ENCODE results near the gene SECISBP2L. TPM values are rescaled to one million over a fixed set of nuclear protein-coding genes. Genes with fewer than 3 reads are reported as not detected.

SECISBP2L gene, protein sequence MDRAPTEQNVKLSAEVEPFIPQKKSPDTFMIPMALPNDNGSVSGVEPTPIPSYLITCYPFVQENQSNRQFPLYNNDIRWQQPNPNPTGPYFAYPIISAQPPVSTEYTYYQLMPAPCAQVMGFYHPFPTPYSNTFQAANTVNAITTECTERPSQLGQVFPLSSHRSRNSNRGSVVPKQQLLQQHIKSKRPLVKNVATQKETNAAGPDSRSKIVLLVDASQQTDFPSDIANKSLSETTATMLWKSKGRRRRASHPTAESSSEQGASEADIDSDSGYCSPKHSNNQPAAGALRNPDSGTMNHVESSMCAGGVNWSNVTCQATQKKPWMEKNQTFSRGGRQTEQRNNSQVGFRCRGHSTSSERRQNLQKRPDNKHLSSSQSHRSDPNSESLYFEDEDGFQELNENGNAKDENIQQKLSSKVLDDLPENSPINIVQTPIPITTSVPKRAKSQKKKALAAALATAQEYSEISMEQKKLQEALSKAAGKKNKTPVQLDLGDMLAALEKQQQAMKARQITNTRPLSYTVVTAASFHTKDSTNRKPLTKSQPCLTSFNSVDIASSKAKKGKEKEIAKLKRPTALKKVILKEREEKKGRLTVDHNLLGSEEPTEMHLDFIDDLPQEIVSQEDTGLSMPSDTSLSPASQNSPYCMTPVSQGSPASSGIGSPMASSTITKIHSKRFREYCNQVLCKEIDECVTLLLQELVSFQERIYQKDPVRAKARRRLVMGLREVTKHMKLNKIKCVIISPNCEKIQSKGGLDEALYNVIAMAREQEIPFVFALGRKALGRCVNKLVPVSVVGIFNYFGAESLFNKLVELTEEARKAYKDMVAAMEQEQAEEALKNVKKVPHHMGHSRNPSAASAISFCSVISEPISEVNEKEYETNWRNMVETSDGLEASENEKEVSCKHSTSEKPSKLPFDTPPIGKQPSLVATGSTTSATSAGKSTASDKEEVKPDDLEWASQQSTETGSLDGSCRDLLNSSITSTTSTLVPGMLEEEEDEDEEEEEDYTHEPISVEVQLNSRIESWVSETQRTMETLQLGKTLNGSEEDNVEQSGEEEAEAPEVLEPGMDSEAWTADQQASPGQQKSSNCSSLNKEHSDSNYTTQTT
- polyA plus RNA-seq (2013, experiment 1 of 2) = 25.8 TPM
- 22.6 TPM for polyA plus RNA-seq (2013, experiment 2 of 2)

- peaks cover 8% of the 10 kb centered on the region for H3K36me3 ChIP-seq (ENCODE audit: control insufficient read depth, insufficient read depth, low read length)
- peak within 1 kb of the TSS; percentile 91 for H3K4me3 ChIP-seq (ENCODE audit: extremely low read depth, insufficient read depth, low read length, poor library complexity, severe bottlenecking)
- H3K27ac ChIP-seq (ENCODE audit: low read depth, low read length, severe bottlenecking) = peak within 1 kb of the TSS; percentile 81
- no peaks in the 10 kb centered on the region for H3K9me3 ChIP-seq (ENCODE audit: control insufficient read depth, low read length)
- H3K4me1 ChIP-seq (ENCODE audit: control insufficient read depth, insufficient read depth, low read length, poor library complexity, severe bottlenecking) = no peaks in the 10 kb centered on the region
- WGBS, 2 experiments (ENCODE audit: insufficient coverage in 2 of 2) = 3 to 7% methylated on average over 40 to 47 of the region's 50 CpGs
Measured at GRCh38 chr15:49046220-49047102, at the start of gene SECISBP2L. Gene SECISBP2L (minus strand): TSS chr15:49046446. CDS start chr15:49046299, 147 bp downstream.

- Histone ChIP-seq H3K4me1 (ENCODE audit: control insufficient read depth, insufficient read depth, low read length, poor library complexity, severe bottlenecking) (no peaks in the 10 kb centered on the region), H3K4me3 (ENCODE audit: extremely low read depth, insufficient read depth, low read length, poor library complexity, severe bottlenecking) (no peak overlapping the region), H3K27ac (ENCODE audit: low read depth, low read length, severe bottlenecking) (no peak overlapping the region), H3K9me3 (ENCODE audit: control insufficient read depth, low read length) (no peaks in the 10 kb centered on the region), H3K36me3 (ENCODE audit: control insufficient read depth, insufficient read depth, low read length) (no peaks in the 10 kb centered on the region)
- 100% methylated on average over 1 of the region's 1 CpG; no CpG with 5 or more reads in 1 of the 2 experiments for WGBS, 2 experiments (ENCODE audit: insufficient coverage in 2 of 2)
Measured at GRCh38 chr15:49094923-49095322, 48.7 kb upstream of the SECISBP2L start.

DNA sequence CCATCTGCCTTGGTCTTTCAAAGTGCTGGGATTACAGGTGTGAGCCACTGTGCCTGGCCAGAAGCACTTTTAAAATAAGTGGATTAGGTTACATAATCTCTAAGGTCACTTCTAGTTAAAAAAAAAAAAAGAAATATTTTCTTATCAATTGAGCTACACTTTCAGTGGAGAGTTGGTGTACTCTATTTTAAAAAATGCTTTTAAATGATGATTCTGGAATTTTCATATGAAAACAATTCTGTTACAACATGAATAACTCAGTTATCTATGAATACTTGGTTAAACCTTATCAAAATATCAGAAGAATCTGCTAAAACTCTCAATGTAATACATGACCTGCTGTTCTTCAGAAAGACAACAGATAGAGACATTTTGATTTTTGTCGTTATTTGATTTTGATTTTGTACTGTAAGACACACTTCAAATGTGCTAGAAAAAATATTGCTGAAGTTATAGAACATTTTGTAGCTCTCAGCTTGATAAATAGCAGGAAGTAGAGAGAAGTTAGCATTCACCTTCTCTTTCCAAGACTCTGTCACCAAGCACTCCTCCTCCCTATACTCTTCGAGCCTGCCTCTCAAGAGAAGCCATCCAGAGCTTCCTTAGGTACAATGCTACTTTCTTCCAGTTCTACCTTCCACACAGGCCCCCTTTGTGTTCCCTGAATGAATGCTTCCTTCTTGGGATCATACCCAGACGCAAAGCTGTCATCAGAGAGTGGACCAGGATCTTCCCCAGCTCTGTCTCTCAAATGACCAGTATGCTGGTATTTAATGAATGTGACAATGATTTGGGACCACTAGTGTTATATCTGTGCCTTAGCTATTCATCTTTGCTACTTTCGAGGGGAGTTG is 47.2 kb upstream of the SECISBP2L start:
- Histone ChIP-seq H3K27ac (ENCODE audit: low read depth, low read length, severe bottlenecking) (no peak overlapping the region), H3K9me3 (ENCODE audit: control insufficient read depth, low read length) (no peaks in the 10 kb centered on the region), H3K36me3 (ENCODE audit: control insufficient read depth, insufficient read depth, low read length) (no peaks in the 10 kb centered on the region), H3K4me3 (ENCODE audit: extremely low read depth, insufficient read depth, low read length, poor library complexity, severe bottlenecking) (no peak overlapping the region), H3K4me1 (ENCODE audit: control insufficient read depth, insufficient read depth, low read length, poor library complexity, severe bottlenecking) (no peaks in the 10 kb centered on the region)
- 80 to 89% methylated on average over 3 to 4 of the region's 4 CpGs for WGBS, 2 experiments (ENCODE audit: insufficient coverage in 2 of 2)

DNA sequence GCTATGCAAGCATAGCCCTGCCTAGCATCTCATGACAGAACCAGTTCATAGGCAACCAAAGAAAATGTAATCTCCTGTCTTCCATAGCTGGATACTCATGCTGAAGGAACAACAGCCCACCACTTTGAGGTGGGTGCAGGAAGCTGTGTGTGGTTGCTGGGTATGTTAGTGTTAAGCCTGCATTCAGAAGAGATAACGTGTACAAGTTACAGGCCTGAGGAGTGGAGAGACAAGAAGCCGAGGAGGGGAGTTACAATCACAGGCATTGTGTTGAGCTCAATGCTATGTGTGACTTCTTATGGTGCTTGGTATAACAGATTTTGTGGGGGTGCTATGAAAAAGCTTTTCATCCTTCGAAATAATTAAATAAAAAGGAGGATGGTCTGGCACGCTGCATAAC is 42.8 kb upstream of the SECISBP2L start:
- 82 to 94% methylated on average over 2 to 4 of the region's 4 CpGs for WGBS, 2 experiments (ENCODE audit: insufficient coverage in 2 of 2)

DNA sequence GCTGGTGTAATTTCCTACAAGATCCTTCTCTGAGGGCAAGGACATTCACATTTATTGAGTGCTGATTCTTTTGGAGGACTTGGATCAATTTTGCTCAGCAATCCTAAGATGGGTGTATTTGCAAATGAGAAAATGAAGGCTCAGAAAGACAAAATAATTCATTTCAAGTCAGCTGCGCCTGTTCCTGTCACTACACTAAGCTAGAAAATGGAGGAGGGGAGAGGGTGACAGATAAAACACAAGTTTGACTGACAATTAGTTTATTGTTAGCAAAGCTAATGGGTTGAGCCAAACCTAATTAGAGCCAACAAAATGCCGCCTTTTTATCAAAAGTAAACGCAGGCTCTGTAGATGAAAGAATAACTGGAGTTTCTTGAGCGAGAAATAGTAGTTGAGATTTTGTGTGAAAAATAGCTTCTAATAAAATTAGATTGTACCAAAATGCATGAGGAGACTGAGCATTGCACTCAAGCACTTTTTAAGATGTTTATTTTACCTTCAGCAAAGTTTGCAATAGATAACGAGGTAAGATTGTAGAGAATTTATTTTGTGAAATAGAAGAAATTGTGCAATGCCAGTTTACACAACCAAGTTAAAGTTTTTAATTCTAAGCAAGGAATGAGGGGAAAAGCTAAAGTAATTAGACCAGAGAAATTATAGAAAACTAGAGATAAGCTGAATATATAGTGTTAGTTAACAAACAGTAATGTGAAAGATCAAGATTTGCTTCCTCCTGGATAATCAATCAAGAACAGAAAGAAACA is 39.6 kb upstream of the SECISBP2L start:
- Histone ChIP-seq H3K4me3 (ENCODE audit: extremely low read depth, insufficient read depth, low read length, poor library complexity, severe bottlenecking) (no peak overlapping the region), H3K36me3 (ENCODE audit: control insufficient read depth, insufficient read depth, low read length) (no peaks in the 10 kb centered on the region), H3K4me1 (ENCODE audit: control insufficient read depth, insufficient read depth, low read length, poor library complexity, severe bottlenecking) (no peaks in the 10 kb centered on the region), H3K27ac (ENCODE audit: low read depth, low read length, severe bottlenecking) (no peak overlapping the region), H3K9me3 (ENCODE audit: control insufficient read depth, low read length) (no peaks in the 10 kb centered on the region)
- WGBS, 2 experiments (ENCODE audit: insufficient coverage in 2 of 2) = 90% methylated on average over 5 of the region's 5 CpGs; no CpG with 5 or more reads in 1 of the 2 experiments

More for the DNA sequence above, 42.8 kb upstream of the SECISBP2L start:
- Histone ChIP-seq H3K4me3 (ENCODE audit: extremely low read depth, insufficient read depth, low read length, poor library complexity, severe bottlenecking) (no peak overlapping the region), H3K9me3 (ENCODE audit: control insufficient read depth, low read length) (no peaks in the 10 kb centered on the region), H3K27ac (ENCODE audit: low read depth, low read length, severe bottlenecking) (no peak overlapping the region), H3K36me3 (ENCODE audit: control insufficient read depth, insufficient read depth, low read length) (no peaks in the 10 kb centered on the region), H3K4me1 (ENCODE audit: control insufficient read depth, insufficient read depth, low read length, poor library complexity, severe bottlenecking) (no peaks in the 10 kb centered on the region)

- no peaks in the 10 kb centered on the region for H3K9me3 ChIP-seq (ENCODE audit: control insufficient read depth, low read length)
- no peak overlapping the region for H3K4me3 ChIP-seq (ENCODE audit: extremely low read depth, insufficient read depth, low read length, poor library complexity, severe bottlenecking)
- no peaks in the 10 kb centered on the region for H3K4me1 ChIP-seq (ENCODE audit: control insufficient read depth, insufficient read depth, low read length, poor library complexity, severe bottlenecking)
- no peaks in the 10 kb centered on the region for H3K36me3 ChIP-seq (ENCODE audit: control insufficient read depth, insufficient read depth, low read length)
- no peak overlapping the region for H3K27ac ChIP-seq (ENCODE audit: low read depth, low read length, severe bottlenecking)
- 100% methylated on average over 1 of the region's 3 CpGs; no CpG with 5 or more reads in 1 of the 2 experiments for WGBS, 2 experiments (ENCODE audit: insufficient coverage in 2 of 2)
Measured at GRCh38 chr15:49084285-49084570, 38.0 kb upstream of the SECISBP2L start.

- 80% methylated on average over 1 of the region's 5 CpGs; no CpG with 5 or more reads in 1 of the 2 experiments for WGBS, 2 experiments (ENCODE audit: insufficient coverage in 2 of 2)
- Histone ChIP-seq H3K4me1 (ENCODE audit: control insufficient read depth, insufficient read depth, low read length, poor library complexity, severe bottlenecking) (no peaks in the 10 kb centered on the region), H3K9me3 (ENCODE audit: control insufficient read depth, low read length) (no peaks in the 10 kb centered on the region), H3K36me3 (ENCODE audit: control insufficient read depth, insufficient read depth, low read length) (no peaks in the 10 kb centered on the region), H3K4me3 (ENCODE audit: extremely low read depth, insufficient read depth, low read length, poor library complexity, severe bottlenecking) (no peak overlapping the region), H3K27ac (ENCODE audit: low read depth, low read length, severe bottlenecking) (no peak overlapping the region)
Measured at GRCh38 chr15:49083401-49084284, 37.4 kb upstream of the SECISBP2L start.

GRCh38 chr15:49082960-49083359 is 36.7 kb upstream of the SECISBP2L start:
- no peak overlapping the region for H3K27ac ChIP-seq (ENCODE audit: low read depth, low read length, severe bottlenecking)
- H3K4me3 ChIP-seq (ENCODE audit: extremely low read depth, insufficient read depth, low read length, poor library complexity, severe bottlenecking) = no peak overlapping the region
- no peaks in the 10 kb centered on the region for H3K36me3 ChIP-seq (ENCODE audit: control insufficient read depth, insufficient read depth, low read length)
- 67 to 80% methylated on average over 1 of the region's 1 CpG for WGBS, 2 experiments (ENCODE audit: insufficient coverage in 2 of 2)
- H3K4me1 ChIP-seq (ENCODE audit: control insufficient read depth, insufficient read depth, low read length, poor library complexity, severe bottlenecking) = no peaks in the 10 kb centered on the region
- no peaks in the 10 kb centered on the region for H3K9me3 ChIP-seq (ENCODE audit: control insufficient read depth, low read length)

Measured in mesodermal cell (in vitro differentiated cells).